GM12878 (cell line): ENCODE measurements around the gene PPDPF. TPM values are rescaled to one million over a fixed set of nuclear protein-coding genes. Genes with fewer than 3 reads are reported as not detected.
"Not testable (repeated sequence)": the region's sequence is repeated elsewhere in the genome, so short reads cannot be mapped to it uniquely, and the experiment has no call there.

Source experiments
- ATAC-seq: fragments of 200-7000 bp; cut with Tn5 transposase; 3 replicates; pipeline ENCODE4 v1.9.1; 2020; ENCODE audit warnings: mild to moderate bottlenecking, moderate library complexity
- BruUV-seq: library from RNA; stranded (reverse); fragments of 400-500 nt; replicated peaks from 2 replicates; lab custom pipeline; 2021; lab: Mats Ljungman, UMichigan
- CTCF ChIA-PET: fragments of 300-600 bp; sonication (Branson Sonifier 250); formaldehyde crosslinking; extraction: SDS; loops from one replicate; lab custom pipeline; 2021; ENCODE audit warnings: inconsistent platforms; lab: Yijun Ruan, JAX
- POLR2A ChIA-PET: fragments of 350-600 bp; formaldehyde crosslinking; extraction: SDS; loops from one replicate; lab custom pipeline; 2021; ENCODE audit warnings: inconsistent platforms; lab: Charles Lee
- RAD21 ChIA-PET: fragments of 300-600 bp; sonication (Branson Sonifier 250); formaldehyde crosslinking; loops from one replicate; lab custom pipeline; 2023; ENCODE audit warnings: antibody characterized with exemption; ENCODE audit not compliant: unreplicated experiment; lab: Charles Lee
- SMC1A ChIA-PET: fragments of 300-600 bp; sonication (Branson Sonifier 250); formaldehyde crosslinking; loops from one replicate; lab custom pipeline; 2023; ENCODE audit not compliant: unreplicated experiment, uncharacterized antibody; lab: Charles Lee
- DNase-seq: peaks from one replicate; pipeline ENCODE4 v3.0.0-alpha.2; 2011; ENCODE audit warnings: low read depth, low spot score
- FAIRE-seq: peaks from 3 replicates; lab custom pipeline; 2011; peaks lifted over from hg19 to GRCh38; lab: Jason Lieb, UNC
- H2AFZ ChIP-seq: 2 replicates; pipeline ENCODE4 v1.6.0; 2011; ENCODE audit warnings: low read depth, low read length, control low read depth; ENCODE audit not compliant: control insufficient read depth
- H3K27ac ChIP-seq: 2 replicates; pipeline ENCODE4 v1.5.1; 2011; ENCODE audit warnings: control low read depth; ENCODE audit not compliant: control insufficient read depth, insufficient read depth
- H3K27me3 ChIP-seq, 2 experiments: replicated peaks in 1 of 2; 2 replicates each; pipeline versions ENCODE4 v1.6.0 to v1.6.1; 2011; ENCODE audit warnings: low read length in 1 of 2; ENCODE audit not compliant: control insufficient read depth in 2 of 2, insufficient read depth in 2 of 2
- H3K36me3 ChIP-seq, 2 experiments: 2 replicates each; pipeline ENCODE4 v1.5.1; 2011; ENCODE audit warnings: low read length in 1 of 2; ENCODE audit not compliant: control insufficient read depth in 2 of 2, insufficient read depth in 2 of 2
- H3K4me1 ChIP-seq: 2 replicates; pipeline ENCODE4 v1.6.1; 2011; ENCODE audit warnings: mild to moderate bottlenecking, low read length, moderate library complexity, mixed read lengths; ENCODE audit not compliant: control insufficient read depth, insufficient read depth
- H3K4me2 ChIP-seq: 2 replicates; pipeline ENCODE4 v1.6.0; 2011; ENCODE audit warnings: control low read depth; ENCODE audit not compliant: control insufficient read depth, insufficient read depth
- H3K4me3 ChIP-seq: fragments of 200-600 bp; sonication (generic); 2 replicates; pipeline ENCODE4 v1.5.1; 2016
- H3K79me2 ChIP-seq: 2 replicates; pipeline ENCODE4 v1.6.0; 2011; ENCODE audit warnings: low read length; ENCODE audit not compliant: control insufficient read depth, insufficient read depth
- H3K9ac ChIP-seq: 2 replicates; pipeline ENCODE4 v1.8.0; 2011; ENCODE audit warnings: low read length, control low read depth, mixed read lengths; ENCODE audit not compliant: control insufficient read depth, insufficient read depth
- H3K9me3 ChIP-seq: replicated peaks from 3 replicates; pipeline ENCODE4 v1.5.1; 2011; ENCODE audit warnings: mild to moderate bottlenecking, low read length; ENCODE audit not compliant: control insufficient read depth, insufficient read depth
- H4K20me1 ChIP-seq: 2 replicates; pipeline ENCODE4 v1.6.0; 2011; ENCODE audit not compliant: control insufficient read depth, insufficient read depth
- BHLHE40 ChIP-seq, 2 experiments: fragments of 450-650 bp in 1 of 2; IDR thresholded peaks; 2 replicates each; pipeline ENCODE4 v1.6.1; 2011 to 2017; ENCODE audit warnings: low read depth in 2 of 2, borderline replicate concordance in 1 of 2, improper control_type of control experiment in 1 of 2, low read length in 1 of 2, mild to moderate bottlenecking in 1 of 2
- PML ChIP-seq: IDR thresholded peaks from 2 replicates; pipeline ENCODE4 v1.6.1; 2012; ENCODE audit warnings: low read length, inconsistent platforms
- SPI1 ChIP-seq: IDR thresholded peaks from 2 replicates; pipeline ENCODE4 v1.6.1; 2011; ENCODE audit warnings: low read depth, mild to moderate bottlenecking, low read length, moderate library complexity, borderline replicate concordance; ENCODE audit not compliant: insufficient read depth
- SREBF2 ChIP-seq: IDR thresholded peaks from 2 replicates; pipeline ENCODE4 v1.6.1; 2012; ENCODE audit warnings: mild to moderate bottlenecking, low read length
- WGBS: methylation state at CpG from one replicate; pipeline ENCODE4 v1.1.6; 2016; ENCODE audit warnings: low lambda C conversion rate; ENCODE audit not compliant: insufficient replicate concordance, insufficient coverage; ENCODE audit errors: missing lambda C conversion rate; 5-methylcytosine and 5-hydroxymethylcytosine counted together
- in situ Hi-C: fragments of 300-500 bp; cut with MboI; formaldehyde crosslinking; loops from 9 replicates; pipeline ENCODE4 v1.14.3; 2018; ENCODE audit warnings: mixed read lengths
- intact Hi-C: fragments of 100-400 bp; cut with micrococcal nuclease; formaldehyde crosslinking; loops from one replicate; pipeline ENCODE4 v1.14.2; 2022; ENCODE audit not compliant: unreplicated experiment
- polyA plus RNA-seq, 11 experiments: library from polyadenylated mRNA; depleted of rRNA in 4 of 11; unstranded in 6 of 11; stranded (reverse) in 5 of 11; fragments of >200 nt; fragmentation: Nextera tagmentation in 4 of 11; fragmentation: Illumina TruSeq in 1 of 11; extraction: Ambion mirVana in 4 of 11; extraction: Trizol in 1 of 11; gene quantifications; 1 replicate in 1 of 11; 2 replicates in 10 of 11; pipeline versions ENCODE4 v1.2.1 to v1.2.3, GENCODE V29; 2011 to 2016; ENCODE audit warnings: inconsistent platforms in 2 of 11, missing spikeins in 2 of 11, low read depth in 1 of 11
- total RNA-seq, 4 experiments: library from RNA; depleted of rRNA in 3 of 4; stranded (reverse); fragments of >200 nt in 3 of 4; fragmentation: Illumina TruSeq in 1 of 4; extraction: Trizol in 1 of 4; gene quantifications; 2 replicates each; pipeline versions ENCODE4 v1.2.1 to v1.2.3, GENCODE V29; 2013 to 2021
- TF ChIP-seq, protein P1 (sequence below): fragments of 450-650 bp; conservative IDR thresholded peaks from 2 replicates; pipeline ENCODE4 v1.6.1; 2017; ENCODE audit warnings: mild to moderate bottlenecking, moderate library complexity
- TF ChIP-seq, protein P2 (sequence below): IDR thresholded peaks from 2 replicates; pipeline ENCODE4 v1.6.1; 2012; ENCODE audit warnings: low read length, inconsistent platforms

Gene PPDPF
- total and polyA plus RNA-seq, 10 of the 15 experiments (the other 5 are each of a cell fraction or from before 2014, with no cell fraction given), result 0.32 to 154 (median 22.8) TPM

DNA sequence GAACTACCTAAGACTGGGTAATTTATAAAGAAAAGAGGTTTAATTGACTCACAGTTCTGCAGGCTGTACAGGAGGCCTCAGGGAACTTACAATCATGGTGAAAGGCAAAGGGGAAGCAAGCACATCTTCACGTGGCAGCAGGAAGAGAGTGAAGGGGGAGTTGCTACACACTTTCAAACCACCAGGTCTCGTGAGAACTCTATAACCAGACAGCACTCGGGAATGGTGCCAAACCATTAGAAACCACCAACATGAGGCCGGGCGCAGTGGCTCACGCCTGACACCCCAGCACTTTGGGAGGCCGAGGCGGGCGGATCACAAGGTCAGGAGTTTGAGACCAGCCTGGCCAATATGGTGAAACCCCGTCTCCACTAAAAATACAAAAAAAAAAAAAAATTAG, 6.0 kb upstream of the PPDPF start:
- H3K9me3 ChIP-seq, POLR2A ChIA-PET, ATAC-seq, in situ Hi-C loops, H3K4me1 ChIP-seq, H3K36me3 ChIP-seq, DNase-seq, BruUV-seq, RAD21 ChIA-PET: not testable (repeated sequence)
- 36% methylated on average over 9 of the region's 10 CpGs for WGBS
- TF ChIP-seq BHLHE40 (IDR thresholded peaks at IDR 0.05; ENCODE audit: borderline replicate concordance in 1 of 2, low read depth in 2 of 2, low read length in 1 of 2), result peak in 1 of 2 experiments; percentile 63; a peak in 2 of 4 replicates
- TF ChIP-seq, all 136 proteins: peak for 1; not testable (repeated sequence) for 135
- H2AFZ ChIP-seq, FAIRE-seq, intact Hi-C loops, H3K27ac ChIP-seq, CTCF ChIA-PET, H3K79me2 ChIP-seq, SMC1A ChIA-PET, H4K20me1 ChIP-seq, H3K9ac ChIP-seq, H3K4me2 ChIP-seq, H3K27me3 ChIP-seq, H3K4me3 ChIP-seq: not testable (repeated sequence)

DNA sequence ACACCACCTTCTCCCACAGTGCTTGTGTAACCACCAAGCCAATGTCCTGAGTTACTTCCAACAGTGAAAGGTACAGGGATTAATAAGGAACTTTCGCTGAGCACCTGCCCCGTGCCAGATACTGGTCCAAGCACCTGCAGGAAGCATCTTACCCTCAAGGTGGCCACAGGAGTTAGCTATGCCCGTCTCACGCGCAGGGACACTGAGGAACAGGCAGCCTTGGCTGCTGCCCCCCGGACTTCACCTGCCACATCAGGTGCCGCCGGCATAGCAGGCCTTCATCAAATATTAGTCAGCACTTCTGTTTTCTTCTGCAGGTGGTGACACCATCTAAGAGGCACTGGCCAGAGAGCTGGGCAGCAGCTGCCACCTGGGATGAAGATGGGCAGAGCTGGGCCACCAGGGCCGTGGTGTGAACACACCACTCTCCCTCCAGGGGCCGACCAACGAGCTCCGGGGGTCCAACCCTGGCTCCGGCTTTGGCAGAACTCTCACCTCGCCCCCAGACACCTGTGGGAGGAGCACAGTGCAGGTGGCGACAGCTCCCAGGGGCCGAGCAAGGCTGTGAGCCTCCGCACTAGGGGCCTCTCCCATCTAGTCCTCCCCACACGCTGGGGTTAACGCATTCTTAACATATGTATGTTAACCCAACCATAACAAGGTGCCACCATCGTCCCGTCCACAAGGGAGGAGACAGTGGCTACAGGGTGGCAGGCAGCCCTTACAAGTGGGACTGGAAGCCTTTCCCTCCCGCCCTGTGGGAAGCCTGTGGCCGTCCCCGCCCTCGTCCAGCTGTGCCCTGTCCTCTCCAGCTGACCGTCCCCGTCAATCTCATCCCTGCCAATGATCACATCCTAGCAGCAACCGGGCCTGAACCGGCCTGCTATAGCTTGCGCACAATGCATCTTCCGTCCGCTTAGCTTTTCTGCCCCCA, 2.9 kb upstream of the PPDPF start:
- Histone ChIP-seq H3K27ac (no peak overlapping the region), H2AFZ (no peak overlapping the region), H3K4me1 (peaks cover 4% of the 10 kb centered on the region), H3K4me3 (no peak overlapping the region), H3K9ac (no peak overlapping the region), H3K27me3 (no peaks in the 10 kb centered on the region), H3K9me3 (peaks cover 2% of the 10 kb centered on the region; the same call in 2 of the 3 replicates), H4K20me1 (no peaks in the 10 kb centered on the region), H3K79me2 (peaks cover 8% of the 10 kb centered on the region), H3K36me3 (0 out of 4 replicates have a peak, but pooled peaks cover 0 to 2% of the 10 kb centered on the region in 2 experiments), H3K4me2 (no peak overlapping the region)
- in situ Hi-C loops (no loop called here), intact Hi-C loops (no loop called here)
- ChIA-PET CTCF (no interaction called here), SMC1A (no interaction called here), RAD21 (interaction anchor here (0.6 to 1.3 kb wide), 2 partner anchors 20 to 21 kb away, joined by 3 read pairs; no protein-coding TSS in a partner anchor), POLR2A (no interaction called here)
- DNase-seq, result no peak
- TF ChIP-seq PML (no peak), SPI1 (no peak), SREBF2 (no peak)
- TF ChIP-seq, protein P1, sequence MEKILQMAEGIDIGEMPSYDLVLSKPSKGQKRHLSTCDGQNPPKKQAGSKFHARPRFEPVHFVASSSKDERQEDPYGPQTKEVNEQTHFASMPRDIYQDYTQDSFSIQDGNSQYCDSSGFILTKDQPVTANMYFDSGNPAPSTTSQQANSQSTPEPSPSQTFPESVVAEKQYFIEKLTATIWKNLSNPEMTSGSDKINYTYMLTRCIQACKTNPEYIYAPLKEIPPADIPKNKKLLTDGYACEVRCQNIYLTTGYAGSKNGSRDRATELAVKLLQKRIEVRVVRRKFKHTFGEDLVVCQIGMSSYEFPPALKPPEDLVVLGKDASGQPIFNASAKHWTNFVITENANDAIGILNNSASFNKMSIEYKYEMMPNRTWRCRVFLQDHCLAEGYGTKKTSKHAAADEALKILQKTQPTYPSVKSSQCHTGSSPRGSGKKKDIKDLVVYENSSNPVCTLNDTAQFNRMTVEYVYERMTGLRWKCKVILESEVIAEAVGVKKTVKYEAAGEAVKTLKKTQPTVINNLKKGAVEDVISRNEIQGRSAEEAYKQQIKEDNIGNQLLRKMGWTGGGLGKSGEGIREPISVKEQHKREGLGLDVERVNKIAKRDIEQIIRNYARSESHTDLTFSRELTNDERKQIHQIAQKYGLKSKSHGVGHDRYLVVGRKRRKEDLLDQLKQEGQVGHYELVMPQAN, result no peak
- TF ChIP-seq, protein P2, sequence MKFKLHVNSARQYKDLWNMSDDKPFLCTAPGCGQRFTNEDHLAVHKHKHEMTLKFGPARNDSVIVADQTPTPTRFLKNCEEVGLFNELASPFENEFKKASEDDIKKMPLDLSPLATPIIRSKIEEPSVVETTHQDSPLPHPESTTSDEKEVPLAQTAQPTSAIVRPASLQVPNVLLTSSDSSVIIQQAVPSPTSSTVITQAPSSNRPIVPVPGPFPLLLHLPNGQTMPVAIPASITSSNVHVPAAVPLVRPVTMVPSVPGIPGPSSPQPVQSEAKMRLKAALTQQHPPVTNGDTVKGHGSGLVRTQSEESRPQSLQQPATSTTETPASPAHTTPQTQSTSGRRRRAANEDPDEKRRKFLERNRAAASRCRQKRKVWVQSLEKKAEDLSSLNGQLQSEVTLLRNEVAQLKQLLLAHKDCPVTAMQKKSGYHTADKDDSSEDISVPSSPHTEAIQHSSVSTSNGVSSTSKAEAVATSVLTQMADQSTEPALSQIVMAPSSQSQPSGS, result no peak
- ATAC-seq, result no peak
- FAIRE-seq, result no peak
- 58% methylated on average over 32 of the region's 32 CpGs for WGBS
- BruUV-seq, result no TSS peak
